PC-3 (cell line): ENCODE results near the gene OR8H1. TPM values are rescaled to one million over a fixed set of nuclear protein-coding genes. Genes with fewer than 3 reads are reported as not detected.

Source experiments
- ATAC-seq: fragments of 200-7000 bp; cut with Tn5 transposase; 2 replicates; pipeline ENCODE4 v1.9.1; 2020; ENCODE audit warnings: mild to moderate bottlenecking, moderate library complexity
- Bru-seq: library from RNA; stranded (reverse); fragments of 400-500 nt; gene quantifications from one replicate; lab custom pipeline; 2021; lab: Mats Ljungman, UMichigan
- BruChase-seq, 2 experiments: library from RNA; stranded (reverse); fragments of 400-500 nt; gene quantifications; one replicate each; lab custom pipeline; 2021; lab: Mats Ljungman, UMichigan
- BruUV-seq: library from RNA; stranded (reverse); fragments of 400-500 nt; replicated peaks from 2 replicates; lab custom pipeline; 2021; lab: Mats Ljungman, UMichigan
- CTCF ChIA-PET: fragments of 300-600 bp; sonication (Branson Sonifier 250); formaldehyde crosslinking; loops from one replicate; lab custom pipeline; 2022; ENCODE audit warnings: antibody characterized with exemption; lab: Charles Lee
- POLR2A ChIA-PET: fragments of 300-600 bp; sonication (Branson Sonifier 250); formaldehyde crosslinking; loops from one replicate; lab custom pipeline; 2022; ENCODE audit warnings: antibody characterized with exemption; ENCODE audit not compliant: unreplicated experiment; lab: Charles Lee
- DNase-seq: peaks from one replicate; pipeline ENCODE4 v3.0.0-alpha.2; 2015
- H2AFZ ChIP-seq: fragments of 300-600 bp; sonication (generic); 2 replicates; pipeline ENCODE4 v1.6.0; 2016; ENCODE audit warnings: antibody characterized with exemption, low read length
- H3F3A ChIP-seq: fragments of 300-600 bp; sonication (generic); one replicate; pipeline ENCODE4 v1.6.0; 2017; ENCODE audit warnings: antibody characterized with exemption, low read length, control low read depth, mild to moderate bottlenecking; ENCODE audit not compliant: unreplicated experiment
- H3K27ac ChIP-seq: fragments of 300-600 bp; sonication (generic); 2 replicates; pipeline ENCODE4 v1.5.1; 2016; ENCODE audit warnings: mild to moderate bottlenecking, low read length
- H3K27me3 ChIP-seq: fragments of 300-600 bp; sonication (generic); 2 replicates; pipeline ENCODE4 v1.6.1; 2016; ENCODE audit warnings: low read length, mixed read lengths
- H3K36me3 ChIP-seq: fragments of 300-600 bp; sonication (generic); 2 replicates; pipeline ENCODE4 v1.6.1; 2016; ENCODE audit warnings: low read depth, mixed run types, low read length, mixed read lengths
- H3K4me1 ChIP-seq: fragments of 300-600 bp; sonication (generic); 2 replicates; pipeline ENCODE4 v1.5.1; 2016; ENCODE audit warnings: low read length; ENCODE audit not compliant: insufficient read depth
- H3K4me2 ChIP-seq: fragments of 300-600 bp; sonication (generic); 2 replicates; pipeline ENCODE4 v1.6.0; 2016; ENCODE audit warnings: low read length
- H3K4me3 ChIP-seq: fragments of 300-600 bp; sonication (generic); 2 replicates; pipeline ENCODE4 v1.5.1; 2016; ENCODE audit warnings: mild to moderate bottlenecking, low read length, mixed read lengths
- H3K79me2 ChIP-seq: fragments of 300-600 bp; sonication (generic); 2 replicates; pipeline ENCODE4 v1.6.1; 2017; ENCODE audit warnings: low read length, mixed read lengths
- H3K9ac ChIP-seq: fragments of 300-600 bp; sonication (generic); 2 replicates; pipeline ENCODE4 v1.6.0; 2016; ENCODE audit warnings: mild to moderate bottlenecking, low read length
- H3K9me2 ChIP-seq: fragments of 300-600 bp; sonication (generic); replicated peaks from 2 replicates; pipeline ENCODE4 v1.6.1; 2016; ENCODE audit warnings: mixed run types, low read length, mixed read lengths
- H3K9me3 ChIP-seq: fragments of 300-600 bp; sonication (generic); 2 replicates; pipeline ENCODE4 v1.6.1; 2016; ENCODE audit warnings: low read length, mixed read lengths
- H4K20me1 ChIP-seq: fragments of 300-600 bp; sonication (generic); 2 replicates; pipeline ENCODE4 v1.6.1; 2016; ENCODE audit warnings: low read length, mixed read lengths
- EZH2 ChIP-seq: fragments of 300-600 bp; sonication (generic); IDR thresholded peaks from one replicate; pipeline ENCODE4 v1.6.1; 2017; ENCODE audit warnings: antibody characterized with exemption, mild to moderate bottlenecking, low read length; ENCODE audit not compliant: unreplicated experiment
- EZH2phosphoT487 ChIP-seq: fragments of 300-600 bp; sonication (generic); IDR thresholded peaks from 2 replicates; pipeline ENCODE4 v1.6.1; 2018; ENCODE audit warnings: mild to moderate bottlenecking, antibody characterized with exemption, low read length, borderline replicate concordance
- intact Hi-C: fragments of 100-400 bp; cut with micrococcal nuclease; formaldehyde crosslinking; loops from 2 replicates; pipeline ENCODE4 v1.9.0; 2023
- long read RNA-seq: library from polyadenylated mRNA; unstranded; transcript quantifications from one replicate; pipeline ENCODE4 v2.0.0, GENCODE V29; 2021; ENCODE audit not compliant: unreplicated experiment
- total RNA-seq: library from RNA; depleted of rRNA; stranded (reverse); fragments of >200 nt; gene quantifications from 2 replicates; pipeline ENCODE4 v1.2.3, GENCODE V29; 2014; rRNA removed
- TF ChIP-seq, protein P1 (sequence below): fragments of 300-600 bp; sonication (generic); conservative IDR thresholded peaks from 2 replicates; pipeline ENCODE4 v1.5.1; 2017; ENCODE audit warnings: antibody characterized with exemption, low read depth, mild to moderate bottlenecking, low read length

Gene OR8H1, protein sequence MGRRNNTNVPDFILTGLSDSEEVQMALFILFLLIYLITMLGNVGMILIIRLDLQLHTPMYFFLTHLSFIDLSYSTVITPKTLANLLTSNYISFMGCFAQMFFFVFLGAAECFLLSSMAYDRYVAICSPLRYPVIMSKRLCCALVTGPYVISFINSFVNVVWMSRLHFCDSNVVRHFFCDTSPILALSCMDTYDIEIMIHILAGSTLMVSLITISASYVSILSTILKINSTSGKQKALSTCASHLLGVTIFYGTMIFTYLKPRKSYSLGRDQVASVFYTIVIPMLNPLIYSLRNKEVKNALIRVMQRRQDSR
- total RNA-seq (not detected in 2 replicates), Bru-seq, nascent RNA (not detected), BruChase-seq, experiment 1, labeled RNA remaining after a 6-hour chase (not detected), BruChase-seq, experiment 2, labeled RNA remaining after a 2-hour chase (not detected)
- long read RNA-seq, result 0 reads

DNA sequence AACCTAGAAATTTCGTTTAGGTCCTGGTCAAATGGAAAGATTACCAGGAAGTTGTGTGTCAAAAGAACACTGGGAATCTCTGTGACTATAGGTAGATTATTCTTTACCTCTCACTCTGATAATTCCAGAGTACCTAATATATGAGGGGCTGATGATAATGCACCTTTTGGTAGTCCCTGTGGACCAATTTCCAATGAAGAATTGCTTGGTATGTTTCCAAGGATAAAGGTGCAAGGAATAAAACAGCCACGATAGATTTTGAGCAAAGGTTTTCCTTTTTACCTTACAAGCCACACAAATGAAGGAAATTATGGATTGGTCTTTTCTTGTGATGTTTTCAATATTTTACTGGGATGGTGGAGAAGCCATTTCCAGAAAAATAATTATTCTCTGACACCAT lies at the start of gene OR8H1:
Gene OR8H1, minus strand, starts transcription at position 101 of the 400 bp plus-strand sequence. CDS start 1,192 bp downstream, outside the sequence.
- DNase-seq (no peak), ATAC-seq (no peak)
- Histone ChIP-seq H3K9me3 (0 out of 2 replicates have a peak, but pooled peaks cover 12% of the 10 kb centered on the region), H3K79me2 (no peaks in the 10 kb centered on the region), H3K4me2 (no peak within 1 kb of the TSS), H4K20me1 (no peaks in the 10 kb centered on the region), H3K4me3 (no peak within 1 kb of the TSS), H3F3A (no peaks in the 10 kb centered on the region), H3K27ac (no peak within 1 kb of the TSS), H2AFZ (no peak within 1 kb of the TSS), H3K27me3 (no peaks in the 10 kb centered on the region; the same call in 1 of the 2 replicates), H3K36me3 (no peaks in the 10 kb centered on the region), H3K4me1 (no peaks in the 10 kb centered on the region), H3K9me2 (no peaks in the 10 kb centered on the region), H3K9ac (no peak within 1 kb of the TSS)
- ChIA-PET POLR2A (no interaction called here), CTCF (no interaction called here)
- no TSS peak for BruUV-seq
- intact Hi-C loops, result no loop called here
- TF ChIP-seq, protein P1, sequence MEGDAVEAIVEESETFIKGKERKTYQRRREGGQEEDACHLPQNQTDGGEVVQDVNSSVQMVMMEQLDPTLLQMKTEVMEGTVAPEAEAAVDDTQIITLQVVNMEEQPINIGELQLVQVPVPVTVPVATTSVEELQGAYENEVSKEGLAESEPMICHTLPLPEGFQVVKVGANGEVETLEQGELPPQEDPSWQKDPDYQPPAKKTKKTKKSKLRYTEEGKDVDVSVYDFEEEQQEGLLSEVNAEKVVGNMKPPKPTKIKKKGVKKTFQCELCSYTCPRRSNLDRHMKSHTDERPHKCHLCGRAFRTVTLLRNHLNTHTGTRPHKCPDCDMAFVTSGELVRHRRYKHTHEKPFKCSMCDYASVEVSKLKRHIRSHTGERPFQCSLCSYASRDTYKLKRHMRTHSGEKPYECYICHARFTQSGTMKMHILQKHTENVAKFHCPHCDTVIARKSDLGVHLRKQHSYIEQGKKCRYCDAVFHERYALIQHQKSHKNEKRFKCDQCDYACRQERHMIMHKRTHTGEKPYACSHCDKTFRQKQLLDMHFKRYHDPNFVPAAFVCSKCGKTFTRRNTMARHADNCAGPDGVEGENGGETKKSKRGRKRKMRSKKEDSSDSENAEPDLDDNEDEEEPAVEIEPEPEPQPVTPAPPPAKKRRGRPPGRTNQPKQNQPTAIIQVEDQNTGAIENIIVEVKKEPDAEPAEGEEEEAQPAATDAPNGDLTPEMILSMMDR, result no peak
- TF ChIP-seq EZH2 (no peak), EZH2phosphoT487 (no peak)

DNA sequence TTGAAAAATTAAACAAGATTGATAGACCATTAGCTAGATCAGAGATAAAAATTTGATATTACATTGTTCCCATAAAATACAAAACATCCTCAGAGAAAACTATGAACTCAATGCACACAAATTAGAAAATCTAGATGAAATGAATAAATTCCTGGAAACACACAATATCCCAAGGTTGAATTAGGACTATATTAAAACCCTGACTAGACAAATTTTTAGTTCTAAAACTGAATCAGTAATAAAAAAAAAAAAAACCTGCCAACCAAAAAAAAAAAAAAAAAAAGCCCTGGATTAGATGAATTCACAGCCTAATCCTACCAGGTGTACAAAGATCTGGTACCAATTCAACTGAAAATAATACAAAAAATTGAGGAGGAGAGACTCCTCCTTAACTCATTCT lies 48.2 kb upstream of the OR8H1 start:
- Histone ChIP-seq H3K79me2 (no peaks in the 10 kb centered on the region), H3K4me1 (no peaks in the 10 kb centered on the region), H3K4me3 (no peak overlapping the region), H3F3A (no peaks in the 10 kb centered on the region), H2AFZ (no peak overlapping the region), H4K20me1 (no peaks in the 10 kb centered on the region), H3K4me2 (no peak overlapping the region), H3K9me3 (peaks cover 29% of the 10 kb centered on the region; the same call in 1 of the 2 replicates), H3K9ac (no peak overlapping the region), H3K27ac (no peak overlapping the region), H3K27me3 (no peaks in the 10 kb centered on the region), H3K36me3 (no peaks in the 10 kb centered on the region), H3K9me2 (no peaks in the 10 kb centered on the region)
- TF ChIP-seq EZH2, result no peak
- no peak for TF ChIP-seq EZH2phosphoT487
- TF ChIP-seq, protein P1, result no peak
- DNase-seq (no peak), ATAC-seq (no peak)
- BruUV-seq, result no TSS peak
- CTCF ChIA-PET, result no interaction called here
- POLR2A ChIA-PET, result no interaction called here
- intact Hi-C loops, result no loop called here

DNA sequence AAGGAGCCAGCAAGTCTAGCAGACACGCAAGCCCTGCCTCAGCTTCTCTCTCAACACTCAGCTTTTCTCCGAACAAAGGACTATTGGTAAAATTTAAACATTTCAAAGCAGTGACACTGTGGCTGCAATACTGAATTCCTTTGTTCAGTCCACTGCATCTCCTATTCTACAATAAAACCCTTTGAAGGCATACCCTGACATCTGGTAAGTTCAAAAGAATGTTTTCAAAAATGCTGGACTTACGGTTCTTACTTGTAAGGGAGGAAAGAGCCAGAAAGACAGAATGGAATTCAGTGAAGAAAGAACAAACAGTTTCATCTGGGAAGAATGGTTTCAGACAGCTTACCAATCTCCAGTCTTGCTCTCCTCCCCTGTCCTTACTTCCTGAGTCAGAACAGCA lies 41.1 kb upstream of the OR8H1 start:
- Histone ChIP-seq H4K20me1 (no peaks in the 10 kb centered on the region), H3K4me2 (no peak overlapping the region), H3K9me3 (peaks cover 16% of the 10 kb centered on the region), H3K4me1 (no peaks in the 10 kb centered on the region), H2AFZ (no peak overlapping the region), H3K4me3 (no peak overlapping the region), H3K36me3 (no peaks in the 10 kb centered on the region), H3K9ac (no peak overlapping the region), H3K27me3 (no peaks in the 10 kb centered on the region), H3K9me2 (no peaks in the 10 kb centered on the region), H3K27ac (no peak overlapping the region), H3K79me2 (no peaks in the 10 kb centered on the region), H3F3A (no peaks in the 10 kb centered on the region)
- ATAC-seq (no peak), DNase-seq (no peak)
- BruUV-seq, result no TSS peak
- intact Hi-C loops, result no loop called here
- ChIA-PET CTCF (no interaction called here), POLR2A (no interaction called here)
- TF ChIP-seq EZH2 (no peak), EZH2phosphoT487 (no peak)
- TF ChIP-seq, protein P1, result no peak
